ENCODE measurements around the gene ERG.

Gene ERG

DNA sequence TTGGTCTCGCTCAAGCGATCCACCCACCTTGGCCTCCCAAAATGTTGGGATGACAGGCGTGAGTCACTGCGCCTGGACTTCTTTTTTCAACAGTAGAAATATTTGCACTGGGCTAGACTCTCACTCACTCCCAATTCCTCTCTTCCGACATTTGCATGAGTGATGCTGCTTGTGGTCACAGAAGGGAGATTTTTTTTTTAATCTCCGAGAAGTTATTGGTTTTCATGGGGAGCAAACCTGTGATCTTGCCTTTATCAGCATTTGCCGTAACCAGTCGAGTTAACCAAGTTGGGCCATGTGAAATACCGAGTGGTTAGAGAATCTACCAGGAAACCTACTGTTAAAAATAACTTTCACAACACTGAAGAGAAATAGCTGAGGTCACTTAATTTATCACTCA, 21.1 kb downstream of the ERG start:
- DNase-seq (ENCODE audit: low read depth): no peak
- no peak overlapping the region for H3K4me3 ChIP-seq (replicated peaks; ENCODE audit: low read depth, low read length)
- TF ChIP-seq, protein P1, sequence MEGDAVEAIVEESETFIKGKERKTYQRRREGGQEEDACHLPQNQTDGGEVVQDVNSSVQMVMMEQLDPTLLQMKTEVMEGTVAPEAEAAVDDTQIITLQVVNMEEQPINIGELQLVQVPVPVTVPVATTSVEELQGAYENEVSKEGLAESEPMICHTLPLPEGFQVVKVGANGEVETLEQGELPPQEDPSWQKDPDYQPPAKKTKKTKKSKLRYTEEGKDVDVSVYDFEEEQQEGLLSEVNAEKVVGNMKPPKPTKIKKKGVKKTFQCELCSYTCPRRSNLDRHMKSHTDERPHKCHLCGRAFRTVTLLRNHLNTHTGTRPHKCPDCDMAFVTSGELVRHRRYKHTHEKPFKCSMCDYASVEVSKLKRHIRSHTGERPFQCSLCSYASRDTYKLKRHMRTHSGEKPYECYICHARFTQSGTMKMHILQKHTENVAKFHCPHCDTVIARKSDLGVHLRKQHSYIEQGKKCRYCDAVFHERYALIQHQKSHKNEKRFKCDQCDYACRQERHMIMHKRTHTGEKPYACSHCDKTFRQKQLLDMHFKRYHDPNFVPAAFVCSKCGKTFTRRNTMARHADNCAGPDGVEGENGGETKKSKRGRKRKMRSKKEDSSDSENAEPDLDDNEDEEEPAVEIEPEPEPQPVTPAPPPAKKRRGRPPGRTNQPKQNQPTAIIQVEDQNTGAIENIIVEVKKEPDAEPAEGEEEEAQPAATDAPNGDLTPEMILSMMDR (IDR thresholded peaks at IDR 0.05; ENCODE audit: low read length, missing control alignments): no peak

DNA sequence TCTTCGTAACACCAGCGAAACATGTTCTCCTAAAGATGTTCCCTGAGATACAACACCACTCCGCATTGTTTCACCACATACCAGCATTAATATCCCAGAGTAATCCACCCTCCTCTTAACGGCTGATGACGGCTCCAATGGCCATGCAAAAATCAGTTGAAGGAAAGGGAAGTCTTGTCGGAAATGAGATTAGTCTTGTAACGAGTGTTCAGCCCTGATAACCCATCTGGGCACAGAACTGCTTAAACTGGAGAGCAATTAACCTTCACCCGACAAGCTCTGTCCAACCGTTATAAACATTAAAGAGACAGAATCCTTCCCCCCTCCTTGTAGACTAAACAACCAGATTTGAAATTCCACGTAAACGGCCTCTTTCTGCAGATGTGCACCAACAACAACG, 21.9 kb downstream of the ERG start:
- no peak overlapping the region for H3K4me3 ChIP-seq (replicated peaks; ENCODE audit: low read depth, low read length)
- no peak for DNase-seq (ENCODE audit: low read depth)
- TF ChIP-seq, protein P1 (IDR thresholded peaks at IDR 0.05; ENCODE audit: low read length, missing control alignments): no peak

DNA sequence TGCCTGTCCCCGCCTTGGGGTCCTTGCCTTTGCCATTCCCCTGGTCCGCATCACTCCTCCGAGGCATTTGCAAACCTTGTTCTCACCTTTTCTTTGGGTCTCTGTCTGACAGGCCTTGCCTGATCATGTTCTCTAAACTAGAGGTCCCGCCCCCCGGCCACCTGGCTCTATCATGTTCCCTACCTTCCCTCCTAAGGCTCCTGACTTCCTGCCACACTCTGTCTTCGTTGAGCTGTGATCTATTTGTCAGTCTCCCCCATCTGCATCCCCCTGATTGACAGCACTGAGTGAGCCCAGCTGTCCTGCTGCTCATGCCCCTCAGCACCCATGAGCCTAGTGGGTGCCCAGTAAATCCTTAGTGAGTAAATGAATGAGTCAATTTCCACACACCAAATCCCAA, 22.8 kb downstream of the ERG start:
- no peak overlapping the region for H3K4me3 ChIP-seq (replicated peaks; ENCODE audit: low read depth, low read length)
- no peak for DNase-seq (ENCODE audit: low read depth)
- TF ChIP-seq, protein P1 (IDR thresholded peaks at IDR 0.05; ENCODE audit: low read length, missing control alignments): no peak

DNA sequence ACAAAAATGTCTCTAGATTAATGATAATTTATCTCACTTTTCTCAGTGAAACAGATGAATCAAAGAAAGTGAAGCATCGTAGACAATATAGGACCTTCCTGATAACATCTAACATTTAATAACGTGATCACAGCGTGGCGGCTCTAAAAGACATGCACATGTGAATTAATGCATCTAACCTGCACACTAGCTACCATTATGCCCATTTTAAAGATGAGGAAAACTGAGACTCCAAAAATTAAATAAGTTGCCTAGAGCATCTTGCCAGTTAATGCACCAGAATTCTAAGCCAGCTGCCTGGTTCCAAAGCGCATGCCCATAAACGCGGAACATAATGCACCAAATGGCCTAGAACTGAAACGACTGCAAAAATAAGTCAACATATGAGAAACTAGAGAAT, 23.5 kb downstream of the ERG start:
- H3K4me3 ChIP-seq (replicated peaks; ENCODE audit: low read depth, low read length): no peak overlapping the region
- DNase-seq (ENCODE audit: low read depth): no peak
- TF ChIP-seq, protein P1 (IDR thresholded peaks at IDR 0.05; ENCODE audit: low read length, missing control alignments): no peak

DNA sequence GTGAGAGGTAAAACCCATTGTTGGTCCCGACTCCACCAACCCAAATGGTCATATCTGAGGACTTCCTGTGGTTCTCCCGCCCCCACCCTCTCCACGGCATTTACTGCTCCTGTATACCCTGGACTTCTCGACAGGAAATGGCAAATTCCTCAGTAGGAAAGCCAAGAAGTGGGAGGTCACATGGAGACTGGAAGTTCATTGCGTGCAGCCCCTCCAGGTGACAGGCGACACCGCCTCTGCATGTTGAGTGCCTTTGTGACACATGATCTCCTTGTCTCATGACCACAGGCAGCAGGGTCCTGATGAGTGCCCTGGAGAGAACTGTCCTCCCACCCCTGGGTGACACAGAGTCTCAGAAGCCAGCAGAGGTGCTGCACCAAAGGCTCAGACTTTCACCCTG, 24.2 kb downstream of the ERG start:
- no peak for DNase-seq (ENCODE audit: low read depth)
- TF ChIP-seq, protein P1 (IDR thresholded peaks at IDR 0.05; ENCODE audit: low read length, missing control alignments): no peak
- H3K4me3 ChIP-seq (replicated peaks; ENCODE audit: low read depth, low read length): no peak overlapping the region

DNA sequence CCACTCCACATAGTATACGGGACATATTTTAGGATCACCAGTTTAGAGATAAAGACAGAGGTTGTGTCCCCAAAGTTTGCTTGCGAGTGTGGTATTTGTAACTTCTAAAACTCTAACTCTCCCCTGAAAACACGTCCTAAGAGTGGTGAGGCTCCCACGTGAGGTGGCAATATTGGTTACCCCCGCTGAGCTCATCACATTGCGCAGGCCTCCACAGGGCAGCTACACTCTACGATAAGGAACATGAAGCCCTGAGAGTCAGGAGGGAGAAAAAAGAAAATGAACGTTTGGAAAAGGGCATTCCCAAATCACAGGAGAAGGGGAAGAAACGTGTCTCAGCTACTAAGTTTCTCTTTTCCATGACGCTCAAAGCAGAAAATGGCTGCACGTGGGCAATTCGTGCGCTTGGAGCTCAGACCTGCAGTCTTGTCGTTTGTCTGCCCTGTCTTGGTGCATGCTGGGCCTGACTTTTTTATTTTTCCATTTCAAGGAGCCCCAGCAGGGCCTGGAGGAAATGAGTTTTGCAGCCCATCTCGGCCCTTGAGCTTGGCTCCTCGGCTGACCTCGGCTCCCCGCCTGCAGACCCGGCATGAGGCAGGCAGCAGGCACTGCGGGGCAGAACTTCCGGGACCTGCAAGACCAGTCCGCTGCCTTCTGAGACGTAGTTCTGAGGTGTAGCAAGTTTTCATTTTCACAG, 25.7 kb downstream of the ERG start:
- TF ChIP-seq, protein P1 (IDR thresholded peaks at IDR 0.05; ENCODE audit: low read length, missing control alignments): no peak
- DNase-seq (ENCODE audit: low read depth): no peak
- H3K4me3 ChIP-seq (replicated peaks; ENCODE audit: low read depth, low read length): no peak overlapping the region

DNA sequence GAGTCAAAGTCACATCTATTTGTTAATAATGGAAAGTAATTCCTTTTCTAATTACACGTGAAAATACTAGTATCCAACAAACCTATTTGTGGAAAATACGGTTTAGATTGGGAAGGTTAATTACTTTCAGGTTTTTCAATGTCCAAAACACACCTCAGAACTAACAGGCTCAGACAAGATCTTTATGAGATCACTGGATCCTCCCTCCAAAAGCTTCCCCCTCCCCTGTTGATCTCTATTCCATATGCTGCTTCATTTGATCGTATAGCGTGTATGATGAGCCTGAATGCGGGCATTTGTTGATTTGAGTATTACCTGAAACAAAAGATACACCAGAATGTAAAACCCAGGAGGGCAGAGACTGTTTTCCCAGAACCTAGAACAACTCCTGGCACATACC, 26.5 kb downstream of the ERG start:
- TF ChIP-seq, protein P1 (IDR thresholded peaks at IDR 0.05; ENCODE audit: low read length, missing control alignments): no peak
- DNase-seq (ENCODE audit: low read depth): no peak
- no peak overlapping the region for H3K4me3 ChIP-seq (replicated peaks; ENCODE audit: low read depth, low read length)
